Gastroesophageal sphincter (tissue), 3 donors: ENCODE measurements around the gene HS6ST2.

Experiments
- EP300 ChIP-seq: sonication (generic); formaldehyde crosslinking; IDR thresholded peaks from one replicate; pipeline ENCODE4 v1.6.1; 2017; ENCODE audit warnings: antibody characterized with exemption, mild to moderate bottlenecking
- POLR2A ChIP-seq, 2 donors: fragments of 450-650 bp; IDR thresholded peaks; one replicate each; pipeline ENCODE4 v1.6.1; 2017; ENCODE audit warnings: antibody characterized with exemption in 2 of 2, mild to moderate bottlenecking in 2 of 2, moderate library complexity in 1 of 2
- POLR2AphosphoS5 ChIP-seq: sonication (generic); formaldehyde crosslinking; IDR thresholded peaks from one replicate; pipeline ENCODE4 v1.6.1; 2017; ENCODE audit warnings: antibody characterized with exemption
- TF ChIP-seq, protein P1 (sequence below), 4 experiments: fragments of 200-600 bp in 2 of 4; fragments of 450-650 bp in 2 of 4; sonication (generic) in 1 of 4; IDR thresholded peaks; one replicate each; pipeline ENCODE4 v1.5.1; 2017 to 2019; ENCODE audit warnings: antibody characterized with exemption in 4 of 4, mild to moderate bottlenecking in 2 of 4, moderate library complexity in 2 of 4

DNA sequence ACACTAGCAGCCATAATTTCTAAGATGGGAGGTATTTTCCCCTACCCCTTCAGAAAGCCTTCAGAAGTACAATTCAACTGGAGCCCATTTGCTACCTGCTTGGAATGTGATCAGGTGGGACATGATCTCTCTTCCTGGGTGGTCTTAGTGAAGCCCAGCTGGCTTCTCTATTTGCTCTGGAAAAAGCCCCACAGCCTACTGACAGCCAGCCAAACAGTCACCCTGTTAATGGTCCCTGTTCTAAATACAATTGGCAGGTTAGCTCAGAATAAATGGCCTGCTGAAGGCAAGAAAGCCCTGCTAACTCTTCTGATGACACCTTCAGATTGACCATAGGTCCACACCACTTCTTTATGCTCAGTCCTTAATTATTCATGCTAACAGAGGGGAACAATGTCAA is 39.9 kb downstream of the HS6ST2 start:
- TF ChIP-seq, protein P1, sequence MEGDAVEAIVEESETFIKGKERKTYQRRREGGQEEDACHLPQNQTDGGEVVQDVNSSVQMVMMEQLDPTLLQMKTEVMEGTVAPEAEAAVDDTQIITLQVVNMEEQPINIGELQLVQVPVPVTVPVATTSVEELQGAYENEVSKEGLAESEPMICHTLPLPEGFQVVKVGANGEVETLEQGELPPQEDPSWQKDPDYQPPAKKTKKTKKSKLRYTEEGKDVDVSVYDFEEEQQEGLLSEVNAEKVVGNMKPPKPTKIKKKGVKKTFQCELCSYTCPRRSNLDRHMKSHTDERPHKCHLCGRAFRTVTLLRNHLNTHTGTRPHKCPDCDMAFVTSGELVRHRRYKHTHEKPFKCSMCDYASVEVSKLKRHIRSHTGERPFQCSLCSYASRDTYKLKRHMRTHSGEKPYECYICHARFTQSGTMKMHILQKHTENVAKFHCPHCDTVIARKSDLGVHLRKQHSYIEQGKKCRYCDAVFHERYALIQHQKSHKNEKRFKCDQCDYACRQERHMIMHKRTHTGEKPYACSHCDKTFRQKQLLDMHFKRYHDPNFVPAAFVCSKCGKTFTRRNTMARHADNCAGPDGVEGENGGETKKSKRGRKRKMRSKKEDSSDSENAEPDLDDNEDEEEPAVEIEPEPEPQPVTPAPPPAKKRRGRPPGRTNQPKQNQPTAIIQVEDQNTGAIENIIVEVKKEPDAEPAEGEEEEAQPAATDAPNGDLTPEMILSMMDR (IDR thresholded peaks at IDR 0.05), result no peak
- TF ChIP-seq EP300 (no peak), POLR2A (IDR thresholded peaks at IDR 0.05) (no peak), POLR2AphosphoS5 (no peak)
